Right lobe of liver (tissue), 4 donors: ENCODE data around the gene CLCA1.

Source experiments
- CTCF ChIP-seq, 4 donors: fragments of 200-600 bp in 3 of 4; fragments of 450-650 bp in 1 of 4; IDR thresholded peaks; one replicate each; pipeline versions ENCODE4 v1.5.1 to v1.8.0; 2016 to 2022; ENCODE audit warnings: antibody characterized with exemption in 4 of 4, mild to moderate bottlenecking in 2 of 4
- POLR2A ChIP-seq: fragments of 450-650 bp; IDR thresholded peaks from one replicate; pipeline ENCODE4 v1.6.1; 2017; ENCODE audit warnings: antibody characterized with exemption, mild to moderate bottlenecking
- donor health status: DM: no; HTN: no; CAD: no.
- donor health status: DM: no; HTN: no; CAD: no.
- donor health status: DM: no; HTN: yes; CAD: no.

GRCh38 chr1:86447198-86447790 is 21.4 kb upstream of the CLCA1 start:
- TF ChIP-seq POLR2A = no peak
- TF ChIP-seq CTCF (IDR thresholded peaks at IDR 0.05) = no peak
